ENCODE data around the gene LRSAM1.

LRSAM1 gene

GRCh38 chr9:127530206-127530941 is 79.1 kb downstream of the LRSAM1 start:
- DNase-seq, result no peak

DNA sequence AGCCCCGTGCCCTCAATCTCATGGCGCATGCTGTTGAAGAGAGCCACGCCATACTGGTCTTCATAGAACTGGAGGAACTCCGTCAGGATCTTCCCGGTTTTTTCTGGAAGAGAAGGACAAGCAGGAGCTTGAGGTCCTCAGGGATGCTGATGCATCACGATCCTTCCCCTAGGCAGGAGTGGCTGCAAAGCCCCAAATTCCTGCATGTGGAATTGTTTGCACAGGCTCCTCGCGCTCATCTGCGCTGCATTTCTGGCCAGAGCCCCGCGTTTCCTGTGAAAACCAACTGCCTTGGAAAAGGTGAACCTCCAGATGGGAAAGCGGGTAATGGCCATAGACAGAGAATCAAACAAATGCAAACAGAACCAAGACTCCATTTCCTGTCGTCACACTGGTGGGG is 80.4 kb downstream of the LRSAM1 start:
- DNase-seq, result no peak

DNA sequence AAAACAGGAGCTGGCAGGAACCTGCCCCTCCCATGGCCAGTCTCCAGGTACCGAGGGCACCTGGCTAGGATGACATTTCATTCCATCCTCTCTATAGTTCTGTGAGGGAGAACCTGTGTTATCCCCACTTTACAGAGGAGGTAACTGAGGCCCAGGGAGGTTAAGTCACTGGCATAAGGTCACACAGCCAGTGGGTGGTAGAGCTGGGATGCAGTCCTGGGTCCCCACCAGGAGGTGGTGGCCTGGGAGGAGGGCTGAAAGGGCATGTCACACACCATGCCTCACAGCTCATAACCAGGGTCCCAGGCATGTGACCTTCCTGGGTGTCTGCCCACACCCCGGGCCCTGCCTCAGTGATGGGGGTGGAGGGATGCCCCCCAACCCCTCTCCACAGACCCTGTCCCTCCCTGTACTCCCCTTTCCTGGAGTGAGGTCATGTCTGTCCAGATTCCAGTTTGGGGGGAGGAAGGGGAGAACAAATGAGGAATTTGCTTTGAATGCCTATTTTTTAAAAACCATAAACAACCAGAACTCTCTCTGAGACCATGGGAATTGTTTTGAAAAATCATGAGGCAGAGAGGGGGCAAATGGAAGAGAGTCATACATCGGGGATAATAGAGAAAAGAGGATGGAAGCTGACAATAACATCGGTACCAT is 83.1 kb downstream of the LRSAM1 start:
- no peak for DNase-seq

DNA sequence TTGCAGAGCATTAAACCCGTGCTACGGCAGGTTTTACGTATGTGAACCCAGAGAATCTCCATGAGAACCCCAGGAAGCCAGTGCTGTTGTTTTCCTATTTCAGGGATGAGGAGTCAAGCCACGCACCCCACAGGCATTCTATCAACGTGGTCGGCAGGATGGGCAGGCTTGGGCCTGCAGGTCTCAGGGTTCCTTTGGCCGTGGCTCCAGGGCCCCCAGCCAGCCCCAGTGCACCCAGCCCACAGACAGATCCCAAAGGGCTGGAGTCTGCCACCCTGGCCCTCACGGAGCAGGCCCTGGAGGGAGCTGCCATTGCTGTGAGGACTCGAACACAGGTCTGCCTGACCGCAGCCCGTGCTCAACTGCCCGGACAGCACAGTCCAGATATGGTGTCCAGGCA is 83.6 kb downstream of the LRSAM1 start:
- no peak for DNase-seq

- no peak for DNase-seq
These were observed 84.1 kb downstream of the LRSAM1 start for GRCh38 chr9:127535396-127535795.

DNA sequence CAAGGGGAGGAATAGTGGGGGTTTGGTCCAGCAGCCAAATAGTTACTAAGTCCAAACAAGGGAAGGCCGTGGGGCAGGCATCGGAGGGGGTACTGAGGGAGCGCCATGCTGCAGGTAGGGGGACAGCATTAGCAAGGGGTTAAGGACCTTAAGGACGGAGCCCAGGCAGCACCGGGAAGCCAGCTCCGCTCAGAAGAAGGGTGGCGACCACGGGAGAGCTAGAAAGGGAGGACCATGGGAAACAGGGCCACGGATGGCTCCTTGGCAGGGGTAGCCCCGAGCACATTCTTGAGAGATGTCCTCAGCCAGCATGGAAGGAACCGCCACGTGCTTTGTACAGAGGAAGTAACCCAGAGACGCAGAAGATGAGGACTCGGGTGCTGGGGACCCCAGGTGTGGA is 84.5 kb downstream of the LRSAM1 start:
- no peak for DNase-seq

DNA sequence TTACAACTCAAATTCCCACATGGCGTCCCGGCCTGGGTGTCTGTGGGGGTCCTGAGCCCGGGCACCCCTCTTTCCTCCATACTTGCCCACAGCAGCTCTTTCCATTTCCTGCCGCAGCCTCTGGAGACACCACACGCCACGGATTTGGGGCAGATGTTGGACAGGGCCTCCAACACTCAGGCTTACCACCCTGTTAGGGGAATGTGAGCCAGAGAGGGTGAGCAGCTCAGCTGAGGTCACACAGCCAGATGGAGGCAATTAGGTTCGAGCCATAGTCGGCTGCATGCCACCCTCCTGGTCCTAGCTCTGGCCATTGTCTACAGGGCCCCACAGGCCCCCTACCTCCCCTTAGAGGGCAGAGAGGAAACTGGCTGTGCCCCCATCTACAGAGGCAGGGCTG is 85.2 kb downstream of the LRSAM1 start:
- no peak for DNase-seq

- no peak for DNase-seq
These were observed 85.7 kb downstream of the LRSAM1 start for GRCh38 chr9:127537014-127537413.

- DNase-seq, result no peak
These were observed 86.5 kb downstream of the LRSAM1 start for GRCh38 chr9:127537792-127538191.

DNA sequence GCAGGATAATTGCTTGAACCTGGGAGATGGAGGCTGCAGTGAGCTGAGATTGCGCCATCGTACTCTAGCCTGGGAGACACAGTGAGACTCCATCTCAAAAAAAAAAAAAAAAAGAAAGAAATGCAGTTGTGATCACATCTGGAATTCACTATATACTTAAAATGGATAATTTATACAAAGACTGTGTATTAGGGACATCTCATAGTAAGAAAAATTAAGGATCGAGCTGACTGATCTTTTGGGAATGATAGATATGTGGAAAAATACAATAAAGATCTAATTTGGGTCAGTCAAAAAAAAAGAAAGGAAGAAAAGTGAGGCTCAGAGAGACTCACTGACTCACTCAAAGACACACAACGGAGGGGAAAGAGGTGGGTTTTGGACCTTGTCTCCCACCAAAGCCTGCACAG is 87.5 kb downstream of the LRSAM1 start:
- DNase-seq, result no peak

- DNase-seq, result no peak
These were observed 88.1 kb downstream of the LRSAM1 start for GRCh38 chr9:127539259-127539981.

GRCh38 chr9:127539982-127540663 is 88.8 kb downstream of the LRSAM1 start:
- DNase-seq, result no peak

DNA sequence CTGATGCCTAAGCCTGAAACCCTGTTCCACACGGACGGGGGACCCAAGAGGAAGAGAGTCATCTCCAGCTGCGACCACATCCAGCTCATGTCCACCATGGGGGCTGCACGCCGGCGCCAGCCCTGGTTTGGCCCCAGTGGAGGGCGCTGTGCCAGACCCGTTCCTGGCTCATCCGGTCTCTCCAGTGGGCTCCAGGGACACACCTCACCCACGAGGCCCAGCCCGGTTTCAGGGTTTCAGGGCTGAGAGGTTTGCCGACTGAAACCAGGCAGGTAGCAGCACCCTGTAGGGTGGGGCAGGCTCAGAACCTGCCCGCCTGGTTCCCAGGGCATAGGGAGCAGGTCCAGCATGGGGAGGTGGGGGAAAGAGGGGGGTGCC is 89.3 kb downstream of the LRSAM1 start:
- DNase-seq, result no peak

GRCh38 chr9:127541176-127541575 is 89.9 kb downstream of the LRSAM1 start:
- no peak for DNase-seq

DNA sequence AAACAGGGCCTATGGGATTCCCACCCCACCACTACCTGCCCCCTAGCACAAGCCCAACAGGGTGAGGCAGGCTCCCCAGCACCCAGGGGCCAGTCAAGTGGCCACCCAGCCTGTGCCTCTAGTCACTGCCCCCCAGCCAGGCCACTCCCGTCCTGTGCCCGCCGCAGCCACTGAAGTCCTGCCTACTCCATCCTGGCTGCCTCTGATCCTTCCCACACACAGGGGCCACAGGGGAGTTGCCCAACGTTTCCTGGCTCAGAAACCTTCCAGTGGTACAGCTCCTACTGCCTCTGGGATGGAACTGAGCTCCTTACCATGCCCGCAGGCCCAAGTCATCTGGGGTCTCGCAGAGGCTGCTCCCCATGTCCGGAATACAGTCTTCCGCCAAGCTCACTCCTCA is 90.6 kb downstream of the LRSAM1 start:
- DNase-seq, result no peak

DNA sequence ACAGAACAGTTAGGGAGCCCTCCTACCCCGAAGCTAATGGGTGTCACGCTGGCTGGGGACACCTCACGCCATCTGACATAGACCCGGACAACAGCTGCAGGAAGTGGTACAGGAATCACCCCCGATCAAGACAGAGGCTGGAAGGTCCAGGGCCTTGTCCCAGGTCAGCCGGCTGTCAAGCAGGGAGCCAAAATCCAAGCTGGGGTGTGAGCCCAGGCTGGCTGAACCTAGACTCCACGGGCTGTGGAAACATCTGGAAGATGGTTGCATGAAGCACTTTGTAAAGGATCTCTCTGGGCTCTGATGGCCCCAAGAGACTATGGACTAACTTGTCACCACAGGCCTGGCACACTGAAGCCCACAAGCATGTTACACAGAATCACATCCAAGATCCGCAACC is 91.9 kb downstream of the LRSAM1 start:
- no peak for DNase-seq

DNA sequence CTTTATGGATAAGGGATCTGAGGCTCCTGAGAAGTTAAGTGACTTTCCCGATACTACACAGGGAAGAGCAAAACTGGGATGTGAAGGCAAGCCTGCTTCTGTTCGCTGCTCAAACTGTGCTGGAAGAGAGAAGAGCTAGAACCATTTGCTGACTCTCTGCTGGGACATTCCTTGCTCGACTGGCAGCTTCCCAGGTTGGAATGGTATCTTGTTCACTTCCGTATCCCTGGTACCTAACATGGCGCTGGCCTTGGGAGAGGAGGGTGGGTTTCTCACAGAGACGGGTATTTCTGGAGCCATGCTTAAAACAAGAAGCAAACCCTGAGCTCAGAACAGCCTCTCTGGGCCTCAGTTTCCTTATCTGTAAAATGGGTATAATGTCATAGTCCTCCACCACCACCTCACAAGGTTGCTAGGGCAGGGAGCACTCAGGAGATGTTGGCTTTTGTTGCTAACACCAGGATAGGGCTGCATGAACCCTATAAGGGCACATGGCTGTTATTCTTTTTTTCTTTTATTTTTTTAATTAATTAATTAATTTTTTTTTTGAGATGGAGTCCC is 92.7 kb downstream of the LRSAM1 start:
- no peak for DNase-seq

GRCh38 chr9:127545196-127546124 is 94.2 kb downstream of the LRSAM1 start:
- peak in 52 of 56 donors; percentile 12 to 85 (median 62) for DNase-seq

DNA sequence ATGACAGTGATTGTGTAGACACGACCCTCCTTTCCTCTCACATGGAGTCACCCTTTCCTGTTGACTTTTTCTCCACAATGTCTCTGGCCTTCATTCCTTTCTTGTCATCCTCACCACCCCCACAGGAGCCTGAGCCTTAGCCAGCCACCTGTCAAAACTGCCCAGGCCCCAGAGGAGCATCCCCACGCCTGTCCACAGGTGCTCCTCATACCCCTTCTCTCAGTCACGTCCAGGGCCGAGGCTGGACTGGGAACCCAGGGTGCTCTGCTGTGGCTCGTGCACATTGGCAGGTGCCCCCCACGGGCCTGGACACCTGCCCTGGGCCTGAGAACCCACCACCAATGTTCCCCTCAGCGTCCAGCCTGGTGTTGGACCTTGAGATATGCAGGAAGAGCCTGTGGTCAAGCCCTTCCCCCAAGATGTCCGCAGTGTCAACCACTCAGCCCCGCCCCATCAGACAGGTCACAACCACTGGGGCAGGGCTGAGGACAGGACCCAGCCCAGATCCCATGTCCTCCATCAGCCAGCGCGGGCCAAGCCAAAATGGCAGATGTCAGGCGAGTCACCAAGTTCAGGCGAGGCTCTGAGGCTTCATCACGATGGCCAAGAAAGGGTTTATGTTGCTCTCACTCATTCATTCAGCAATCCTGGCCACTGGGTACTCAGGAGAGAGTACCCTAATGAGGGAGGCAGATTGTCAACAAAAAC is 95.0 kb downstream of the LRSAM1 start:
- no peak for DNase-seq

- no peak for DNase-seq
These were observed 97.1 kb downstream of the LRSAM1 start for GRCh38 chr9:127548352-127548881.
